Measurements from ENCODE around the gene TRMT1L.

GRCh38 chr1:185073725-185074124 is 83.0 kb downstream of the TRMT1L start:
- TF ChIP-seq, protein P1, sequence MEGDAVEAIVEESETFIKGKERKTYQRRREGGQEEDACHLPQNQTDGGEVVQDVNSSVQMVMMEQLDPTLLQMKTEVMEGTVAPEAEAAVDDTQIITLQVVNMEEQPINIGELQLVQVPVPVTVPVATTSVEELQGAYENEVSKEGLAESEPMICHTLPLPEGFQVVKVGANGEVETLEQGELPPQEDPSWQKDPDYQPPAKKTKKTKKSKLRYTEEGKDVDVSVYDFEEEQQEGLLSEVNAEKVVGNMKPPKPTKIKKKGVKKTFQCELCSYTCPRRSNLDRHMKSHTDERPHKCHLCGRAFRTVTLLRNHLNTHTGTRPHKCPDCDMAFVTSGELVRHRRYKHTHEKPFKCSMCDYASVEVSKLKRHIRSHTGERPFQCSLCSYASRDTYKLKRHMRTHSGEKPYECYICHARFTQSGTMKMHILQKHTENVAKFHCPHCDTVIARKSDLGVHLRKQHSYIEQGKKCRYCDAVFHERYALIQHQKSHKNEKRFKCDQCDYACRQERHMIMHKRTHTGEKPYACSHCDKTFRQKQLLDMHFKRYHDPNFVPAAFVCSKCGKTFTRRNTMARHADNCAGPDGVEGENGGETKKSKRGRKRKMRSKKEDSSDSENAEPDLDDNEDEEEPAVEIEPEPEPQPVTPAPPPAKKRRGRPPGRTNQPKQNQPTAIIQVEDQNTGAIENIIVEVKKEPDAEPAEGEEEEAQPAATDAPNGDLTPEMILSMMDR (optimal IDR thresholded peaks at IDR 0.05 in 1 of 3, IDR thresholded peaks at IDR 0.05 in 1 of 3, conservative IDR thresholded peaks at IDR 0.05 in 1 of 3; ENCODE audit: extremely low read depth in 1 of 3, insufficient read depth in 2 of 3, low read length in 3 of 3), result no peak
- TF ChIP-seq EZH2 (IDR thresholded peaks at IDR 0.05; ENCODE audit: low read length), result no peak
